ENCODE measurements around the gene CFAP410.

DNA sequence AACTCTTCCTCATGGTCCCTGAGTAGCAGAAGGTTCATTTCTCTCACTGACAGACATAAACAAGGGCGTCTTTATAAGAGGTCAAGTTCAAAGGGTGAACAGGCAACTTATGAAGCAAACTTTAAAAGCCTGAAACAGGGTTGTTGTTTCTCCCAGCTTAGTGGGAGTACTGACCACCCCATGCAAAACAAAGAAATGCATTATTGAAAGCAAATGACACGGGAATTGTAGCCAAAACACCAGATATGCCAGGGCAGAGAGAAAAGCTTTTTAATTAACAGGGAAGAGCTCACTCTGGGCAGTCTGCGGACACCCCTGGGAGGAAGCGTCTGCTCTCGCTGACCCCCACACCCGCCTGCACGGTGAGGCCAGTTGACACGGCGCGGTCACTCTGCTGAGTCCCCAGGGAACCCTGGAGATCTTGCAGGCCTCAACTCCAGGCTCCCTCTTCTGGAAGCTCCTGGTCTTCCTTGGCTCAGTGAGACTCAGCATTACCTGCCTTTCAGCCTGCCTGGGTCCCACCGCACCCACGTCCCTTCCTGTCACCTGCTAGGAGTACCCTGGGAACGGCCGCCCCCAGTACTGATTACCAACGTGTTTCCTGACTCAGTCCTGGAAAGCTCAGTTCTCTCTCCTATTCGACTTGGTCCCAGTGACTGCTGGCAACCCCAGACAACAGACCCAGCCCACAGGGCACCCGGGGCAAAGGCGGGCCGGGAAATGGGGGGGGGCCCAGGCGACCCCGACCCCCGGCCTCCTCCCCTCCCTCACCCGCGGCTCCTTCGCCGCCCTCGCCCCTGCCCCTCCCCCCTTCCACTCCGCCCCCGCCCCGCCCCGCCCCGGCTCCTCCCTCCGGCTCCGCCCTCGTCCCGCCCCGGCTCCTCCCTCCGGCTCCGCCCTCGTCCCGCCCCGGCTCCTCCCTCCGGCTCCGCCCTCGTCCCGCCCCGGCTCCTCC, 972 bp downstream of the CFAP410 start:
- TF ChIP-seq, protein P1, sequence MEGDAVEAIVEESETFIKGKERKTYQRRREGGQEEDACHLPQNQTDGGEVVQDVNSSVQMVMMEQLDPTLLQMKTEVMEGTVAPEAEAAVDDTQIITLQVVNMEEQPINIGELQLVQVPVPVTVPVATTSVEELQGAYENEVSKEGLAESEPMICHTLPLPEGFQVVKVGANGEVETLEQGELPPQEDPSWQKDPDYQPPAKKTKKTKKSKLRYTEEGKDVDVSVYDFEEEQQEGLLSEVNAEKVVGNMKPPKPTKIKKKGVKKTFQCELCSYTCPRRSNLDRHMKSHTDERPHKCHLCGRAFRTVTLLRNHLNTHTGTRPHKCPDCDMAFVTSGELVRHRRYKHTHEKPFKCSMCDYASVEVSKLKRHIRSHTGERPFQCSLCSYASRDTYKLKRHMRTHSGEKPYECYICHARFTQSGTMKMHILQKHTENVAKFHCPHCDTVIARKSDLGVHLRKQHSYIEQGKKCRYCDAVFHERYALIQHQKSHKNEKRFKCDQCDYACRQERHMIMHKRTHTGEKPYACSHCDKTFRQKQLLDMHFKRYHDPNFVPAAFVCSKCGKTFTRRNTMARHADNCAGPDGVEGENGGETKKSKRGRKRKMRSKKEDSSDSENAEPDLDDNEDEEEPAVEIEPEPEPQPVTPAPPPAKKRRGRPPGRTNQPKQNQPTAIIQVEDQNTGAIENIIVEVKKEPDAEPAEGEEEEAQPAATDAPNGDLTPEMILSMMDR (IDR thresholded peaks at IDR 0.05), result peak in 10 of 12 donors; percentile 6 to 56 (median 40)
- TF ChIP-seq POLR2A (IDR thresholded peaks at IDR 0.05), result no peak

Data from heart left ventricle (tissue), 13 donors.